Neuronal stem cell (in vitro differentiated cells): ENCODE measurements around the gene DNAH9.

ENCODE experiments used
- DNase-seq: peaks from one replicate; pipeline ENCODE4 v3.0.0-alpha.2; 2013; ENCODE audit warnings: low spot score
- H2AFZ ChIP-seq: one replicate; pipeline ENCODE4 v1.6.1; 2013; ENCODE audit warnings: mild to moderate bottlenecking, low read length, inconsistent platforms
- H2AK5ac ChIP-seq: 2 replicates; pipeline ENCODE4 v1.6.1; 2013; ENCODE audit warnings: low read depth, mild to moderate bottlenecking, inconsistent platforms, low read length, moderate library complexity, mixed read lengths
- H2BK120ac ChIP-seq: 2 replicates; pipeline ENCODE4 v1.6.1; 2013; ENCODE audit warnings: low read depth, mild to moderate bottlenecking, inconsistent platforms, low read length, moderate library complexity, mixed read lengths
- H2BK12ac ChIP-seq: one replicate; pipeline ENCODE4 v1.6.1; 2013; ENCODE audit warnings: low read length, inconsistent platforms
- H2BK15ac ChIP-seq: 2 replicates; pipeline ENCODE4 v1.6.1; 2013; ENCODE audit warnings: mild to moderate bottlenecking, low read length, inconsistent platforms, mixed read lengths
- H2BK5ac ChIP-seq: one replicate; pipeline ENCODE4 v1.6.1; 2013; ENCODE audit warnings: inconsistent platforms, mild to moderate bottlenecking, low read length, moderate library complexity
- H3K14ac ChIP-seq: one replicate; pipeline ENCODE4 v1.6.1; 2013; ENCODE audit warnings: low read length, inconsistent platforms
- H3K18ac ChIP-seq: 2 replicates; pipeline ENCODE4 v1.6.1; 2013; ENCODE audit warnings: low read length, inconsistent platforms
- H3K23ac ChIP-seq: 2 replicates; pipeline ENCODE4 v1.6.1; 2013; ENCODE audit warnings: low read depth, mild to moderate bottlenecking, mixed read lengths, low read length, inconsistent platforms; ENCODE audit not compliant: poor library complexity
- H3K27ac ChIP-seq: replicated peaks from 3 replicates; pipeline ENCODE4 v1.5.1; 2013; ENCODE audit warnings: low read length, inconsistent platforms
- H3K27me3 ChIP-seq, 3 experiments: 2 replicates each; pipeline ENCODE4 v1.6.1; 2013; ENCODE audit warnings: low read length in 3 of 3, mild to moderate bottlenecking in 2 of 3, inconsistent platforms in 1 of 3, low read depth in 1 of 3, mixed read lengths in 1 of 3, moderate library complexity in 1 of 3; ENCODE audit not compliant: control insufficient read depth in 3 of 3, insufficient read depth in 3 of 3
- H3K36me3 ChIP-seq, 2 donors: replicated peaks in 1 of 2; 2 replicates each; pipeline ENCODE4 v1.6.1; 2013; ENCODE audit warnings: low read length in 2 of 2; ENCODE audit not compliant: control insufficient read depth in 2 of 2, insufficient read depth in 2 of 2
- H3K4ac ChIP-seq: 2 replicates; pipeline ENCODE4 v1.6.1; 2013; ENCODE audit warnings: inconsistent platforms, mild to moderate bottlenecking, low read length, moderate library complexity
- H3K4me1 ChIP-seq, 2 donors: 1 replicate in 1 of 2; 2 replicates in 1 of 2; pipeline ENCODE4 v1.6.1; 2013; ENCODE audit warnings: low read length in 2 of 2, low read depth in 1 of 2; ENCODE audit not compliant: control insufficient read depth in 2 of 2, insufficient read depth in 1 of 2
- H3K4me2 ChIP-seq: one replicate; pipeline ENCODE4 v1.6.1; 2013; ENCODE audit warnings: mild to moderate bottlenecking, low read length, inconsistent platforms; ENCODE audit not compliant: insufficient read depth, poor library complexity, severe bottlenecking
- H3K4me3 ChIP-seq, 2 donors: 2 replicates each; pipeline ENCODE4 v1.5.1; 2013; ENCODE audit warnings: low read length in 2 of 2, mild to moderate bottlenecking in 2 of 2, inconsistent platforms in 1 of 2, moderate library complexity in 1 of 2
- H3K79me1 ChIP-seq: one replicate; pipeline ENCODE4 v1.6.1; 2013; ENCODE audit warnings: low read depth, mild to moderate bottlenecking, inconsistent platforms, low read length, moderate library complexity
- H3K9ac ChIP-seq: one replicate; pipeline ENCODE4 v1.6.1; 2013; ENCODE audit warnings: mild to moderate bottlenecking, low read depth, low read length, inconsistent platforms; ENCODE audit not compliant: poor library complexity
- H3K9me3 ChIP-seq, 2 donors: replicated peaks in 1 of 2; 2 replicates each; pipeline versions ENCODE3 to v1.6.1; 2013; ENCODE audit warnings: low read length in 2 of 2, mild to moderate bottlenecking in 2 of 2, inconsistent platforms in 1 of 2, low read depth in 1 of 2, mixed read lengths in 1 of 2, moderate library complexity in 1 of 2; ENCODE audit not compliant: control insufficient read depth in 2 of 2, insufficient read depth in 1 of 2
- H4K8ac ChIP-seq: one replicate; pipeline ENCODE4 v1.6.1; 2013; ENCODE audit warnings: low read depth, mild to moderate bottlenecking, inconsistent platforms, low read length, moderate library complexity
- H4K91ac ChIP-seq: one replicate; pipeline ENCODE4 v1.6.1; 2013; ENCODE audit warnings: low read length, low read depth, mild to moderate bottlenecking, inconsistent platforms; ENCODE audit not compliant: poor library complexity
- WGBS, 2 donors: extraction: QIAGEN DNeasy Blood & Tissue Kit; methylation state at CpG; one replicate each; pipeline ENCODE4 v1.1.7; 2013; ENCODE audit warnings: missing lambda C conversion rate in 2 of 2, mixed read lengths in 1 of 2; ENCODE audit not compliant: insufficient read length in 2 of 2, insufficient replicate concordance in 1 of 2; ENCODE audit errors: extremely low coverage in 2 of 2; 5-methylcytosine and 5-hydroxymethylcytosine counted together

The DNAH9 gene

DNA sequence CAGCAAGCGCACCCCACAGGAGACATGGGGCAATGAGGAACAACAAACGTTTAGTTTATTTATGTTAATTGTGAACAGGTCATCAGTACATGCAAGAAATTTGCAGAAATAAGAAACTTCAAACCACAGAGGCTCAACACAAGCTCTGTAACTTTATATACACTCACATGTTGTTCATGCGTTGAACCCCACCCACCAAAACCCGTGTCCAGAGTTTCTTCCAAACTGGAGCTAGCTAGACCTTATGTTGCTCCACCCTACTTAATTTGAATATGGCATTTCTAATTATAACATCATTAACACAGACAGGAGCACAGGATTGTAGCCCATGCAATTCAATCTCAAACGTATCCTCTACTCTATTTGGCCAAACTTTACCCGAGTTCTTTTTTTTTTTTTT is 206.9 kb downstream of the DNAH9 start:
- no peak overlapping the region for H3K4ac ChIP-seq
- no peak overlapping the region for H2BK15ac ChIP-seq
- no peak overlapping the region for H3K18ac ChIP-seq
- no peak overlapping the region for H2AFZ ChIP-seq
- H2BK5ac ChIP-seq = no peak overlapping the region
- H3K36me3 ChIP-seq = no peaks in the 10 kb centered on the region
- H3K23ac ChIP-seq = no peak overlapping the region
- H4K8ac ChIP-seq = no peak overlapping the region
- no peak overlapping the region for H3K4me3 ChIP-seq
- no peak for DNase-seq
- no peaks in the 10 kb centered on the region for H3K9me3 ChIP-seq
- peaks cover 0 to 3% of the 10 kb centered on the region in 2 donors for H3K4me1 ChIP-seq
- no peak overlapping the region for H3K14ac ChIP-seq
- H2AK5ac ChIP-seq = no peak overlapping the region
- WGBS, 2 donors = no CpG with 5 or more reads among the region's 6 CpGs
- no peaks in the 10 kb centered on the region for H3K27me3 ChIP-seq
- H2BK12ac ChIP-seq = no peak overlapping the region
- no peak overlapping the region for H2BK120ac ChIP-seq
- no peaks in the 10 kb centered on the region for H3K79me1 ChIP-seq
- H4K91ac ChIP-seq = no peak overlapping the region
- no peak overlapping the region for H3K9ac ChIP-seq
- H3K4me2 ChIP-seq = no peak overlapping the region
- H3K27ac ChIP-seq = no peak overlapping the region

DNA sequence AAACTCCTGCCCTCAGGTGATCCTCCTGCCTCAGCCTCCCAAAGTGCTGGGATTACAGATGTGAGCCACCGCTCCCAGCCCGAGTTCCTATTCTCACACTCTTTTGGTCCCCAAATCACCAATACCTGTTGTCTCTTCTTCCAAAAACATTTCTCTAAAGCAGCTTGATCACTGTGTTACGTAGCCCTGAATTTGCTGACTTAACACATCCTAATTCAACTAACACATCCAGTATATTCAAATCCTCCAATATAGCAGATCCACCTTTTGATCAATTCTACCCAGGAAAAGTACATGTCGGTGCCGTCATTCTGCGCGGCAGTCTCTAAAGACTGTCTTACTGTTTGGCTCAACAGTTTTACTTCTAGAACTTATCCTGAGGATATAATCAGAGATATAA is 207.7 kb downstream of the DNAH9 start:
- Histone ChIP-seq H3K4me1 (peaks cover 0 to 3% of the 10 kb centered on the region in 2 donors), H3K4me3 (no peak overlapping the region), H2BK5ac (no peak overlapping the region), H2AK5ac (no peak overlapping the region), H2BK12ac (no peak overlapping the region), H3K36me3 (no peaks in the 10 kb centered on the region), H3K4ac (no peak overlapping the region), H3K79me1 (no peaks in the 10 kb centered on the region), H2AFZ (no peak overlapping the region), H3K9me3 (no peaks in the 10 kb centered on the region), H3K9ac (no peak overlapping the region), H3K14ac (no peak overlapping the region), H3K23ac (no peak overlapping the region), H2BK120ac (no peak overlapping the region), H2BK15ac (no peak overlapping the region), H3K4me2 (no peak overlapping the region), H3K18ac (no peak overlapping the region), H3K27ac (no peak overlapping the region), H4K8ac (no peak overlapping the region), H3K27me3 (no peaks in the 10 kb centered on the region), H4K91ac (no peak overlapping the region)
- DNase-seq = no peak
- WGBS, 2 donors = no CpG with 5 or more reads among the region's 7 CpGs

DNA sequence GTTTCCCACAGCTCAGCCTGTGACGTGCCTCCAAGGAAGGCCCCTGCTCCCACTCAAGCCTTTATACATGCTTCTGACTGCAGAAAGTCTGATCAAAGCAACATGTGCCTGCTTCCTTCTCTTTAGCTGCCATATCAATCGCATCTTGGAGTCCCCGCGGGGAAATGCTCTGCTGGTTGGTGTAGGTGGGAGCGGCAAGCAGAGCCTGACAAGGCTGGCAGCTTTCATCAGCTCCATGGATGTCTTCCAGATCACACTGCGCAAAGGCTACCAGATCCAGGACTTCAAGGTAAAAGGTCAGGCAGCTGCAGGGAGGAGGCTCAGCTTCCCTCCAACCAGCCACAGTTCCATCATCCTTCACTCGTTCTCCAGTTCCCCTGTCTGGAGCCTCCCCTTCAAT is 209.3 kb downstream of the DNAH9 start:
- Histone ChIP-seq H3K4ac (no peak overlapping the region), H2AFZ (peak overlapping the region; percentile 22), H2BK120ac (no peak overlapping the region), H3K14ac (no peak overlapping the region), H4K91ac (no peak overlapping the region), H3K27me3 (no peaks in the 10 kb centered on the region), H3K23ac (no peak overlapping the region), H3K27ac (no peak overlapping the region), H3K4me1 (peaks cover 0 to 3% of the 10 kb centered on the region in 2 donors), H3K79me1 (no peaks in the 10 kb centered on the region), H4K8ac (no peak overlapping the region), H2BK5ac (no peak overlapping the region), H3K36me3 (no peaks in the 10 kb centered on the region), H3K9ac (no peak overlapping the region), H2BK12ac (no peak overlapping the region), H2AK5ac (no peak overlapping the region), H3K4me3 (no peak overlapping the region), H3K9me3 (no peaks in the 10 kb centered on the region), H2BK15ac (no peak overlapping the region), H3K18ac (peak overlapping the region; percentile 33), H3K4me2 (no peak overlapping the region)
- WGBS, 2 donors = no CpG with 5 or more reads among the region's 7 CpGs
- no peak for DNase-seq

DNA sequence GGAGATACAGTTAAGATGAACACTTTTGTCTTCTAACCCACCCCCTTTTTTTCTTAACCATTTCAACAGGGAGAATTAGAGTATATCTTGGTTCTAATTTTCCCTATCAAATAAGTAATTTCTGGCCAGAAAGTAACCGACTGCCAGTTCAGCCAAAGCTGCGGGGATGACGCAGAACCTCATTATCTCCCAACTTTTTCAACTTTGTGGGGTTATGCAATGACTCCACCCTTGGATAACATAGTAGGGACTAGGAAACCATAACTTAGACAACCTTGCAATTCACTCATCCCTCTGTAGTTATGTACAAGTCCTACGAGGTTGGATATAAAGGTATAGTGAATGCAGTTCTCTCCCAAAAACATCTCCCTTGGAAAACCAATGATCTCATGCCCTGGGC is 215.0 kb downstream of the DNAH9 start:
- WGBS, 2 donors = no CpG with 5 or more reads among the region's 4 CpGs
- Histone ChIP-seq H3K36me3 (no peaks in the 10 kb centered on the region), H4K8ac (no peak overlapping the region), H3K9ac (no peak overlapping the region), H3K4me1 (no peaks in the 10 kb centered on the region), H2AFZ (no peak overlapping the region), H3K9me3 (no peaks in the 10 kb centered on the region), H3K79me1 (no peaks in the 10 kb centered on the region), H3K4ac (no peak overlapping the region), H3K4me2 (no peak overlapping the region), H3K27ac (no peak overlapping the region), H3K14ac (no peak overlapping the region), H2BK120ac (no peak overlapping the region), H2AK5ac (no peak overlapping the region), H3K18ac (no peak overlapping the region), H3K23ac (no peak overlapping the region), H2BK15ac (no peak overlapping the region), H4K91ac (no peak overlapping the region), H3K4me3 (no peak overlapping the region), H2BK5ac (no peak overlapping the region), H2BK12ac (no peak overlapping the region), H3K27me3 (no peaks in the 10 kb centered on the region)
- no peak for DNase-seq
